Erythroblast (primary cell): Measurements from ENCODE around the gene KSR1.
A peak's percentile ranks its signal among the peaks of the same experiment; 100 is the strongest.

Experiments used
- DNase-seq, 2 experiments: peaks; one replicate each; lab custom pipeline; 2025; lab: John Stamatoyannopoulos, UW
- GATA1 ChIP-seq: IDR thresholded peaks from 2 replicates; pipeline ENCODE4 v1.6.1; 2011; ENCODE audit warnings: low read depth, mild to moderate bottlenecking, control low read depth, low read length, moderate library complexity
- POLR2A ChIP-seq: IDR thresholded peaks from 2 replicates; pipeline ENCODE4 v1.6.1; 2011; ENCODE audit warnings: mild to moderate bottlenecking, low read length

Gene KSR1

GRCh38 chr17:27597783-27598320 is 141.6 kb downstream of the KSR1 start:
- no peak for DNase-seq
- TF ChIP-seq POLR2A (no peak), GATA1 (no peak)

DNA sequence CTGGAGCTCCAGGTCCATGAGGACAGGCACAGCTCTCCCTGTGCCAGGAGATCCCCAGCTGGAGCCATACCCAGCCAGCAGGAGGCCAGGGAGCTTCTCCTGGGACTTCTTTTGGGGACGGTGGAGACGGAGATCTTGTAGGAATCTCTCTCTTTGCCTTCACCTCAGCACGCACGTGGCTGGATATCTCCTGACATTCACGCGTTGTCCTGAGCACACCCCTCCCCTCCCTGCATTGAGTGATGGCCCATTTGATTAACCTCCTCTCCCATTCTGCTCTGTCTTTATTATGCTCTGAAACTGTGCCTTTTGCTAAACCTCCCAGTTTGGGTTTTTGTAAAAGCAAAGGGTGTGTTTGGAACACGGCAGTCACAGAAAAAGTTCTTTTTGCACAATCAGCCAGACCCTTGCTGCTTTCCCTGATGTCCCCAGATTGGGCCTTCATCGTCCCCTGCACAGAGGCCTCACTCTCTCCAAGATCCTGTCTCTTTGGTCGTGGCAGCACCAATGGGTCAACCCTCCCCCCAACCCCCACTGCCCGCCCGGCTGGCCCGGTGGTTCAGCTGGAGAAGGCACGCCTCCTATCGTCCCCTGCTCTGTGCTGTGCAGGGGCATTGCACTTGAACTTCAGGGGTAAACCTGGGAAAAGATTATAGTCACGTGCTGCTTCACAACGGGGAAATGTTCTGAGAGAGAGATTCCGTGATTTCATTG is 142.2 kb downstream of the KSR1 start:
- TF ChIP-seq POLR2A (no peak), GATA1 (no peak)
- peak; percentile 19 to 24 for DNase-seq

DNA sequence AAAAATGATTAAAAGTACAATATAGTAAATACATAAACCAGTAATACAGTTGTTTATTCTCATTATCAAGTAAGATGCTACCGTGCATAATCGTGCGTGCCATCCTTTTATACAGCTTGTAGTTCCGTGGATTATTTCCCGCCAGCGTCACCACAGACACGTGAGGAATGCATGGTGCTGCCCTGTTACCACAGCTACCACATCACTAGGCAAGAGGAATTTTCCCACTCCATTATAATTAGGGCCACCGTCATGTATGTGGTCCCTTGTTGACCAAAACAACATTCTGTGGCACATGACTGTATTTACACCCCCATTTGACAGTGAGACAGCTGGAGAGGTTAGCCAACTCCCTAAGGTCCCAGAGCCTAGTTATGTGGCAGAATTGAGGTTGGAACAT is 144.2 kb downstream of the KSR1 start:
- TF ChIP-seq GATA1 (no peak), POLR2A (no peak)
- no peak for DNase-seq

- TF ChIP-seq GATA1 (no peak), POLR2A (no peak)
- DNase-seq: peak; percentile 88 to 93
Measured at GRCh38 chr17:27601069-27601974, 145.1 kb downstream of the KSR1 start.

- TF ChIP-seq GATA1 (no peak), POLR2A (no peak)
- DNase-seq: no peak
Measured at GRCh38 chr17:27601975-27602302, 145.7 kb downstream of the KSR1 start.

GRCh38 chr17:27602721-27603420 is 146.6 kb downstream of the KSR1 start:
- peak; percentile 92 to 95 for DNase-seq
- no peak for TF ChIP-seq GATA1
- no peak for TF ChIP-seq POLR2A

GRCh38 chr17:27603421-27603770 is 147.1 kb downstream of the KSR1 start:
- TF ChIP-seq POLR2A (no peak), GATA1 (no peak)
- no peak for DNase-seq

DNA sequence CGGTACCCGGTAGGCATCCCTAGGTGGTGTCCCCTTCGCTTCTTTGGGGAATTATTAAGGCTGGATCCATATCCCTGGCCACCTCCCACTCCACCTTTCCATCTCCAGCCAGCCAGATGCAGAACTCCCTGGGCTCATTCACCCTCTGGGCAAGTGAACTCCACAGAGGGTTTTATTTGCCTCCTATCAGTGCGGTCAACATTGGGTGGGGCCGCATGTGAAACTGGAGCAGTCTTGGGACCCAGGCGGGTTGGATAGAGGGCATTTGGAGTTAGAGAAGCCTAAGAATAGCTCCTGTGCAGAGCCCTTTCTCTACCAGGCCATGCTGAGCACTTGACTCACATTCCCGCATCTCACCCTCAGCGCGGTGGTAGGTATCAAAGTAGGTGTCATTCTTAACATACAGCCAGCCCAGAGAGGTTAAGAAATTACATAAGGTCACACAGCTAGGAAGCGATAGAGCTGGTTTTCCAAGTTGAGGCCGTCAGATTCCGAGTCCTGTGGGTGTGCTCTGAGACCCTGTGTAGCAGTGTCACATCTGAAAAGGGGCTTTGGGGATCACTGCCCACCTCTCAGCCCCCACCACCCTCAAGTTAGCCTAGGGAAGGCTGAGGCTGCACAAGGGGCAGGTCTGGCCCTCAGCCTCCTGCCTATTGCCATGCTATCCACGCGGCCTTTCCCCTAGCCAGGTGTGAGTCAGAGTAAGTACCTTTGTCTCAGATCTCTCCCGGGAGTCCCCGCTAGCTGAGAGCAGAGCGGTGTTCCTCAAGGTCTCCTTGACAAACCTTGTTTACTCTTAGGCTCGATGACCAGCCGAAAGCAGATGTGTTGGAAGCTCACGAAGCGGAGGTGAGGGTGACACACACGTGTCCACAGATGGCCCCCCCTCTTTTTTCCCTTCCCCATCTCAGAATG is 147.9 kb downstream of the KSR1 start:
- peak; percentile 49 to 63 for DNase-seq

GRCh38 chr17:27605409-27605808 is 149.2 kb downstream of the KSR1 start:
- TF ChIP-seq POLR2A: no peak
- TF ChIP-seq GATA1: no peak
- no peak for DNase-seq

More for the DNA sequence above, 147.9 kb downstream of the KSR1 start:
- TF ChIP-seq GATA1 (no peak), POLR2A (no peak)

DNA sequence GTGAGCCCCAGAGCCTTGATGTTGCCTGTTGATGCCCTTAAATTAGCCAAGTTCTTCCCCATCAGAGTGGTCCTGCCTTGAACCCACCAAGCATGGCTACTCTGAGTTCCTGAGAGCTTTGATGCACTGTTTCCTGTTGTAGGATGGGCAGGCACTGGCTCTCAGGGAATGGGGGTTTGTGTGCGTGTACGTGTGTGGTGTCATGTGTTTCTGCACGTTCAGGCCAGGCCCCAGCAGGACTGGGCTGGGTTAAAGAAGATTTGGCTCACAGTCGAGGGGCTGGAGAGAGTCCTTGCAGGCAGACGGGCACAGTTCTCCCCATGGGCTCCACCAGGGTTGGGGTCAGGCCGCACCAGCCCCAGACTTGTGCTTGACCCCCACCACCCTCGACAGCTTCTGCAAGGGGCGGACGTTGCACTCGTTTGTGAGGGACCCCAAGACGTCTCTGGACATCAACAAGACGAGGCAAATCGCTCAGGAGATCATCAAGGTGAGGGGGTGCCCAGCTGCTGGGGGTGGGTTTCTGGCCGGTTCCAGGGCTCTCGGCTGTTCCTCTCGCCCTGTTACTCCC is 151.4 kb downstream of the KSR1 start:
- no peak for TF ChIP-seq GATA1
- no peak for TF ChIP-seq POLR2A
- DNase-seq: no peak

DNA sequence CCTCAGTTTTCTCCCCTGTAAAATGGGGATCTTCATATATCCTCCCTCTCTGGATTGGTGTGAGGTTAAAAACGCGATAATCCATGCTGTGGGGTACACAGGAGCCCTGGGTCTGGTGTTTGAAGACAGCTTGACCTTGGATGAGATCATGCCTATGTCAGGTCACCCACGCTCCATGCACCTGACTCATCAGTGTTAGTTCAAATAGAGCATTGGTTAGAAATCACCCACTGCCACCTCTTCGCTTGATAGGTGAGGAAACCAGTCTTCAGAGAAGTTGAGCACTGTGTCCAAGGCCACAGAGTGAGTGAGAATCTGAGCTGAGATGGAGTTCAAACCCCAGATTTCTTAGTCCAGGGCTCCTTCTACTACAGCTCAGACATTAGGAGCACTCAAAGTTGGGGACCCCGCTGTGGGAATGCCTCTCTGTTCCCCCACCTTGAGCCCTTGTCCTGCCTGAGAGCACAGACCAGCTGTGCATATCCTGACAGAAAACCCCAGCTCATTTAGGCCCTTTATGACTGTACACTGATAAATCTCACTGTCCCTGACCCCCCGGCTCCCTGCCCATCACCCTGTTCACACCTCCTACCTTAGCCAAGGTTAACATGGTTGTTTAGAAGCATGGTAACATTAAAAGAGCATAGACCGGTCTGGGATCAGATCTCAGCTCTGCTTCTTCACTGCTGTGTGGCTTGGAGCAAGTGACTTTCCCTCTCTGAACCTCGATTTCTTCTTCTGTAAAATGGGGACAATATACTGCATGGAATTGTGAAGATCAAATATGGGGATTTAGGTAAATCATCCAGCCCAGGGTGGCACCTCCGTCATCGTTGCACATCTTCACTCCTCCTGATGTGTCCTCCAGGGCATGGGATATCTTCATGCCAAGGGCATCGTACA is 152.3 kb downstream of the KSR1 start:
- no peak for TF ChIP-seq GATA1
- no peak for TF ChIP-seq POLR2A
- no peak for DNase-seq
